NCI-H2029 treated with DMSO at 0.1 percent for 48 hours (cell line): ENCODE data around the gene CTSG.
A peak's percentile ranks its signal among the peaks of the same experiment; 100 is the strongest.
"Not testable (repeated sequence)": the region's sequence is repeated elsewhere in the genome, so short reads cannot be mapped to it uniquely, and the experiment has no call there.

Source experiments
- DNase-seq: peaks from one replicate; lab custom pipeline; 2025; lab: John Stamatoyannopoulos, UW

The CTSG gene, protein sequence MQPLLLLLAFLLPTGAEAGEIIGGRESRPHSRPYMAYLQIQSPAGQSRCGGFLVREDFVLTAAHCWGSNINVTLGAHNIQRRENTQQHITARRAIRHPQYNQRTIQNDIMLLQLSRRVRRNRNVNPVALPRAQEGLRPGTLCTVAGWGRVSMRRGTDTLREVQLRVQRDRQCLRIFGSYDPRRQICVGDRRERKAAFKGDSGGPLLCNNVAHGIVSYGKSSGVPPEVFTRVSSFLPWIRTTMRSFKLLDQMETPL

DNA sequence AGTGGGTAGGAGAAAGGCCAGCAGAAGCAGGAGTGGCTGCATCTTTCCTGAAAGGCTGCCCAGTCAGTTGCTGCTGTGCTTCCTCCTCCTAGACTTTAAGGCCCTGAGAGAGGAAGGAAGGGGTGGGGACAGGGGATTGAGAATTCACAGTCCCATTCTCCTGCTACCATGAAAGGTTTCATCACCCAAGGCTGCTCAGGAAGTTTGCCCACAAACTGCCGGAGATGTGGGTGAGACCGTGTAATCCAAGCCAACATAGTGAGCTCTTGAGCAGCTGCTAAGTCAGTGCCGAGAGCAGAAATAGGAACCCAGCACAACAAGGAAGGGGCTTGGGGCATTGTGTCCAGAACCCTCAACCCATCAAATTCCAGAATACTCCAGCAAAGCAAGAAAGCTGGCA, at the start of gene CTSG:
Gene CTSG (minus strand): TSS at position 69 of the 400 bp plus-strand sequence. CDS start 27 bp downstream, at position 42.
- DNase-seq: no peak

DNA sequence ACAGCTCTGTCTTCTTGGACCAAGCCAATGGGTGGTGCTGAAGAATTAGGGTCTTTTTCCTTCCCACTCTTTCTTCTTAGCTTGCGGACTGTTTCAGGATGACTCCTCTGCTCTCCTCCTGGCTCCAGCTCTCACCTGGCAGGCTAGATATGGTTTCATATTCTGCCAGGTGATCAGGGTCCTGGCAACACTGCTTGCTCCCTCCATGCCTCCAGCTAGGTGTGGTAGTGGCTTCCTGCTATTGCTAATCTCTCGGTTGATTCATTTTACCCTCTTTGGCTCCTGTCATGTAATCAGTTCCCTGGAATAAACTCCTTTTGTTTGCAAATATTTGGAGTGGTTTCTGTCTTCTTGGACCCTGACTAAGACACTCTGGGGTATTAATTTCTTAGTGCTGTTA, 37.7 kb upstream of the CTSG start:
- DNase-seq: no peak

DNA sequence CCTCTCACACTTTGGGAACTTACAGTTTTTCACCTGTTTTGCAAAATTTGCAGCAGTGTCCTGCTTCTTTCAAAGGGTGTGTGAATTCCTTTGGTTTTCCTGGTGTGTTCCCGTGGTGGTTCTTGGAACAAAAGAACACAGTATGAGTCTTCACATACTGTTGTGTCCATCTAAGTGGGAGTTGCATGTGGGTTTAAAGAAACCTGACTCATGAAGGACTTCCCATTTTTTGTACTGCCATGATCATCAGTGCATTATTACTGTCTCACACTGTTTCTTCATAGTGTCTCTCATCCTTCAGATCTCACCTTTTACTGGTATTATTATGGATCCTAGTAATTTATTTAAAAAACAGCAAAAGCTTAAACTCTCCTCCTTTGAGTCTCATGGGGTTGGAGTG, 37.2 kb upstream of the CTSG start:
- DNase-seq: peak; percentile 6

DNA sequence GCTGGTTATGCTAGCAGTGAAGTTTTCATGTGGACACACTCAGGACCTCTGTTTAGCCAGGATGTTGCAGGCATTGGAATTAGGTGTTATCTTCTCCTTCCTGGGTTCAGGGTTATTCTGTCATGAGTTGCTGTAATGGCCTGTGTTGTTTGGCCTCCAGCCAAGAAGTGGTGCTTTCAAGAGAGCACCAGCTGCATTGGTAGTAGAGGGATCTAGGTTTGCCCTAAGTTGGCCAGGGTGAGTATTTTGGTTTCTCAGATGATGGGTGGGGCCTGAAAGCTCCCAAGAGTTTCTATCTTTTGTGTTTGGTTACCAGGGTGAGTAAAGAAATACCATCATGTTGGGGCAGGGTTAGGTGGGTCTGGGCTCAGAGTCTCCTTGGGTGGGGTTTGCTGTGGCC, 36.1 kb upstream of the CTSG start:
- DNase-seq: peak; percentile 62

DNA sequence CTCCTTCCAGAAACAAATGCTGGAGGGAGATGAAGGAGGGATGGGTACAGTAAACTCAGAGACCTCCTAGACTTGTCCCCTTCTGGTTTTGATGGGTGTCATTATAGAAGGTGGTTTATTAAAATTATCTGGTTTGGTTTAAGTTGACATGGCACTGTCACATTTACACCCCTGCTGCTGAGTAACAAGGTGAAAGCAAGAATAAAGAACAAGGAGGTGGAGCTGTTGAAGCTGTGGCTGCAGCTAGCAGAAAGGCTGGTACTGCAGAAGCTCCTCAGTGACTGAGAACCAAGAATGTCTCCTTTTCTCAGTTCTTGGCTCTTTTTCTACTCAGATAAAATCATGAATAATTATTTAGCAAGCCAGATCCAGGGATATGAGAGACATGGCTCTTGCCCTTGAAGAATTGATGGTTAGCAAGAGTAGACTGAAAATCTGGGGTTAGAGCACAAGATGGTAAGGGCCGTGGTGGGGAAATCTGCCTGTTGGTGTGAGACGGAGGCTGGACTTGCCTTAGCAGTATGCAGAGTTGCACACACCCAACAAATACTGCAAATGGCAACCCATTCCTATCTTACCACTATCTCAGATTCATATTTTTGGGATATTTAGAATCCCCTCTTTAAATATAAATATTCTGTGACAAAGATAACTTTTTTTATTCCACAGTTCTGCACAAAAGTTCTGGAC, 33.8 kb upstream of the CTSG start, which contains the start of gene GZMH:
Gene GZMH (minus strand): TSS at position 31 of the 690 bp plus-strand sequence. CDS start 72 bp downstream, outside the sequence.
- DNase-seq: no peak

DNA sequence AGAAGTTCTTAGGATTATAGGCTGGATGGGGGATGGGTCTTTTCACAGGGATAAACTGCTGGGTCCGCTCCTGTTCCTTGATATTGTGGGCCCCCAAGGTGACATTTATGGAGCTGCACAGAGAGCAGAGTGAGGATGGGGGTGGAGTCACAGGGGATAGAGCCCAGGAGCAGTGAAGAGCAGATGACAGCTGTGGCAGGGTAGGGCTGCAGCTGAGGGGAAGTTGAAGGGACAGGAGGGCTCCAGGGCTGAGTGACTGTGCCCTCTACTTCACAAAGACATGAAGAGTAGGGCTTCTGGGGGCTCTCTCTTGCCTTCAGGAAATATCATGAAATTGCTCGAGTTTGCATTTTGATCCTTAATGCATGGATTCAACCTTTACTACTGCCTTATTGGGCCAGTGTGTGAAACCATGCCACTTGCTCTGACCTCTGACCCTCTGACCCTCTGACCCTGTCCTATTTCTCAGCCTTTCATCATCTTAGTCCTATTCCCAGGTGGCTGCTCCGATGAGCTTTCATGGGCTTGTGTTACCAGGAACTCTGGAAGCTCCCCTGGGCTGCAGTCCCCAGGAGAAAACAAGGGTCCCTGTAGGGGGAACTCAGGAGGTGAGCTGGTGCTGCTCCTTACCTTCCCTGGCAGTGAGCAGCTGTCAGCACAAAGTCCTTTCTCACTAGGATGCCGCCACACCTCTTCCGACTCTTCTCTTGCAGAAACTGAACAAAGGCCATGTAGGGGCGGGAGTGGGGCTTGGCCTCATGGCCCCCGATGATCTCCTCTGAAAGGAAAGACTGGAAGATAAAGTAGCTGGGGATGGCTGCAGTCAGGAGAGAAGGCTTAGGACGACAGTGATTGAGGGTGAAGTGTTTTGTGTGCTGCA, 31.8 kb upstream of the CTSG start:
- DNase-seq: no peak

DNA sequence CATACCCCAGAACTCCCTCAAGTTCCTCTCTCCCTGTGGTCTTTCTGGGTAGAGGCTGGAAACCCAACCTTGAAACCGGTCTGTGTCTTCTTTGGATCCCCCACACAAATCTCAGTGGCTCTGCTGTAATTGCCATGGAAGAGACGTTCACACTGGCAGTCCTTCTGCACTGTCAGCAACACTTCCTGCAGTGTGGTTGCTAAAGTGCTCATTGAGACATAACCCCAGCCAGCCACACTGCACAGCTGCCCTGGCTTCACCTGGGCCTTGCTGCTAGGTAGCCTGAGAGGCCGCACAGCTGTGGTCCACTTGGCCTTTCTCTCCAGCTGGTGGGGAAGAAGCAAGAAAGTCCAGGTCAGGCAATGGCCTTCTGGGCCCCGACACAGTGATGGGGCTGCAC, 31.0 kb upstream of the CTSG start:
- no peak for DNase-seq

DNA sequence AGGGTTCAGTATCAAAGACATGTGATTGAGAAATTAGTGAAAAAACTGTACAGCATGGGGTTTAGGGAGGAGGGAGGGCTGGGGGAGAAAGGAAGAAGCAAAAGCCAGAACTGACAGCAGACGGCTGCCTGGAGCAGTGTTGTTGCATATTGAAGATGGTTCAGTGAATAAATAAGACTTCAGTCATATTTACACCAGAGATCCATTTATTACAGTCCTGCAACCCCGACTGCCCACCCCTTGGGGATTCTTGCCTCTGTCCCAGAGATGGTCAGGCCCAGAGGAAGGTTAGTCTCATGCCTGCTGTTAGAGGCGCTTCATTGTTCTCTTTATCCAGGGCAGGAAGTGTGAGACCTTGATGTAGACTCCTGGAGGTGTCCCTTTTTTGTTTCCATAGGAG, 30.2 kb upstream of the CTSG start:
- no peak for DNase-seq

DNA sequence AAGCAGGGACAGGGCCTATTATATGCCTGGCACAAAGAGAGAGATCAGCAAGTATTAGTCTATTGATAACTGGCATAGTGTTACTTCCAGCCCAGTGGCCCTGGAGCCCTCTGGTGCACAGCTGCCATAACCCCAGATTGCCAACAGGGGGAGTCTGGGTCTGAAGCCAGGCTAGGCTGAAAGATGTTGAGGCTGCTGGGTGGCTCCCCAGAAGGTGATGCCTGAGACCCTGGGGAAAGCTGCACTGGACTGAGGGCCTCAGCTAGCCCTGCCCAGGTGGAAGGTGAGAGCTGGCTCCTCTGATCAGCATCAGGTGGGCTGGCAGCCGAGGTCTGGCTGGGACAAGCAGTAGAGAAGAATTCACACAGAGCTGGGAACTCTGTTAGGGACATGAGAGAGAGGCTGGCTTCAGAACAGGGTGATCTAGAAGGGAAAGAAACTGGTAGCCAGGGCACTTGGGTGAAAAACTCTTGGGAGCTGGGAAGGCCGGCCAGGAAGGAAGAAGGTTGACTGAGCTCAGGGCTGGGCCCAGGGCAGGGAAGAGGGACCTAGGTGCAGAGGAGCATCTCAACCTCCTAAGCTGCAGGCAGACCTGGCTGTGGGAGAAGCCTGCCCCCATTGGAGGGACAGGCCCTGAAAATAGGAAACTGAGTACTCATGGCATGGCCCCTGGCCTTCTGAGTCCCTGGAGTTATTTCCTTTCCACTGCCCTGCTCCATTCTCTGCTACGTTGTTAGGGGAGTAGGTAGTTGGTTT, 29.6 kb upstream of the CTSG start:
- peak; percentile 33 for DNase-seq

DNA sequence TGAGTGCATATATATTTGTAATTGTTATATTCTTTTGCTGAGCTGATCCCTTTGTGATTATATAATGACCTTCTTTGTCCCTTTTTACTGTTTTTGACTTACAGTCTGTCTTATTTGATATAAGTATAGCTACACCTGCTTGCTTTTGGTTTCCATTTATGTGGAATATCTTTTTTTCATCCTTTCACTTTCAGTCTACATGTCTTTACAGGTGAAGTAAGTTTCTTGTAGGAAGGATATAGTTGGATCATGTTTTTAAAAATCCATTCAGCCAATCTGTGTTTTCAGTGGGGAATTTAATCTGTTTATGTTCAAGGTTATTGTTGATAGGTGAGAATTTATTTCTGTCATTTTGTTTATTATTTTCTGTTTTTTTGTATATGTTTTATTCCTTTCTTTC, 21.4 kb upstream of the CTSG start:
- DNase-seq: no peak

DNA sequence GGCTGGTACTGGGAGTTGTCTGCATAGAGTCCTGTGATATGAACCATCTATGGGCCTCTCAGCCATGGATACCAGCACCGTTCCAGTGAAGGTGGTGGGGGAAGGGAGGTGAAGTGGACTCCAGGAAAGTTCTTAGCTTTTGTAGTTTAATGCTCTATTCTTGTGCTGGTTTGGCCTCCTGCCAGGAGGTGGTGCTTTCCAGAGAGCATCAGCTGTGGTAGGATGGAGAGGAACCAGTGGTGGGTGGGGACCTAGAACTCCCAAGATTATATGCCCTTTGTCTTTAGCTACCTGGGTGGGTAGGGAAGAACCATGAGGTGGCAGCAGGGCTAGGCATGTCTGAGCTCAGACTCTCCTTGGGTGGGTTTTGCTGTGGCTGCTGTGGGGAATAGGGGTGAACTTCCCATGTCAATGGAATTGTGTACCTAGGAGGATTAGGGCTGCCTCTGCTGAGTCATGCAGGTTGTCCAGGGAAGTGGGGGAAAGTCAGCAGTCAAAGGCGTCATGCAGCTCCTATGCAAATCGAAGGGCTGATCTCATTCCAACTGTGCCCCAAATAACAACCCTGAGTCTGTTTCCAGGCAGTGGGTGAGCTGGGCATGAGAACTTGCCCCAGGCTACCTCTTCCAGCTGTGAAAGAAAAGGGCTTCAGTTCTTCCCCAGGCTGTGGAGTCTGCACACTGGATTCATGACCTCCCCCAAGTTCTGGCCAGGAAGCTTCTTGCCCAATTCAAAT, 19.2 kb upstream of the CTSG start:
- DNase-seq: no peak

DNA sequence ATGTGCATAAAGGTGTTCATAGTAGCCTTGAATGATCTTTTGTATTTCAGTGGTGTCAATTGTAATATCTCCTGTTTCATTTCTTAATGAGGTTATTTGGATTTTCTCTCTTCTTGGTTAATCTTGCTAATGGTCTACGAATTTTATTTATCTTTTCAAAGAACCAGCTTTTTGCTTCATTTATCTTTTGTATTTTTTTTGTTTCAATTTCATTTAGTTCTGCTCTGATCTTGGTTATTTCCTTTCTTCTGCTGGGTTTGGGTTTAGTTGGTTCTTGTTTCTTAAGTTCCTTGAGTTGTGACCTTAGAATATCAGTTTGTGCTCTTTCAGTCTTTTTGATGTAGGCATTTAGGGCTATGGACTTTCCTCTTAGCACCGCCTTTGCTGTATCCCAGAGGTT, 15.0 kb upstream of the CTSG start:
- DNase-seq: not testable (repeated sequence)

DNA sequence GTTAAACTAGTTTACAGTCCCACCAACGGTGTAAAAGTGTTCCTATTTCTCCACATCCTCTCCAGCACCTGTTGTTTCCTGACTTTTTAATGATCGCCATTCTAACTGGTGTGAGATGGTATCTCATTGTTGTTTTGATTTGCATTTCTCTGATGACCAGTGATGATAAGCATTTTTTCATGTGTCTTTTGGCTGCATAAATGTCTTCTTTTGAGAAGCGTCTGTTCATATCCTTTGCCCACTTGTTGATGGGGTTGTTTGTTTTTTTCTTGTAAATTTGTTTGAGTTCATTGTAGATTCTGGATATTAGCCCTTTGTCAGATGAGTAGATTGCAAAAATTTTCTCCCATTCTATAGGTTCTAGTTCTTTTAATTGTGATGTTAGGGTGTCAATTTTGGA, 8.4 kb upstream of the CTSG start:
- DNase-seq: not testable (repeated sequence)

DNA sequence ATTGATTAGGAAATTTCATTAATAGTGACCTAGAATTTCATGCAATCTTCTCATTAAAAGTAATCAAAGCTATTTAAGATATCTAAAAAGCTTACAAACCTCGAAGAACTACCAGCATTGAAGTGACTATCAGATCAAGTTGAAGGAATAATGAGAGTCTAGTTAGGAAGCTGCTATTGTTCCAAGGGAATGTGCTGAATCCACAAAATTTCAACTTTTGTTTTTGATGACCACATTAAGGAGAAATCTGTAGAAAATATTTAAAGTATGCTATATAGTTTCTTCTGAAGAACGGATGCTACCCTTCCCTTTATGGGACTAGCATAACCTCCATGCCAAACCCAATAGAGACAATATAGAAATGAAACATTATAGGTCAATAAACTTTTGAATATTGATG, 2.5 kb upstream of the CTSG start:
- no peak for DNase-seq

DNA sequence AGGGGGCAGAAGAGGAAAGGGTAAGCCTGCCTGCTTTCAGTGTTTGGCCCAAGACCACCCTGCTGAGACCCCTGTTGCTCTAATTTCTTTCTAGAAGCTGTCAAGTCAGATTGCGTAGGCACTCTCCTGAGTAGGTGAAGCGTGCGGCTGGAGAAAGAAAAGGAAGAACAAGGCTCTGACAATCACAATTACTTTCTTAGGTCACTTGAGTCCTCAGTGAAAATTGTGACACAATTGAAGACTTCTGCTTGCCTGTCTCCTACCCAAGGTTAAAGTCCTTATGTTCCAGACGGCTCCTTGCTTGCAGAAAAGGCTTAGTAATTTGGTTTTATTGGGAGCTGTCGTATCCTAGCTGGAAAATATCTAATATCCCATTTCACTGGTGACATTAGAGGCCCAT, 721 bp upstream of the CTSG start:
- no peak for DNase-seq

DNA sequence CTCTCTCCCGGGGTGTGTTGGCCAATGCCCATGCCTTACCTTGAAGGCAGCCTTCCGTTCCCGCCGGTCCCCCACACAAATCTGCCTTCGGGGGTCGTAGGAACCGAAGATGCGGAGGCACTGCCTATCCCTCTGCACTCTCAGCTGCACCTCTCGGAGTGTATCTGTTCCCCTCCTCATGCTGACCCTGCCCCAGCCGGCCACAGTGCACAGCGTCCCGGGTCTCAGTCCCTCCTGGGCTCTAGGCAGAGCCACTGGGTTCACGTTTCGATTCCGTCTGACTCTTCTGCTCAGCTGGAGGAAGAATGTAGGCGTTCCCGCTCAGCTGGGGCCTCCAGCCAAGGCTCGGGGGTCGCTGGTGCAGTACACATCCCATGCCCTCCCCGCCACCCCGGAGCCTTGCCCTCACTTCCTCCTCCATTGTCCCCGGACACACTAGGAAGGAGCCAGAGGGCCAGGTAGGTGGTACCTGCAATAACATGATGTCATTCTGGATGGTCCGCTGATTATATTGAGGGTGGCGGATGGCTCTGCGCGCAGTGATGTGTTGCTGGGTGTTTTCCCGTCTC, 1.8 kb downstream of the CTSG start:
- no peak for DNase-seq

DNA sequence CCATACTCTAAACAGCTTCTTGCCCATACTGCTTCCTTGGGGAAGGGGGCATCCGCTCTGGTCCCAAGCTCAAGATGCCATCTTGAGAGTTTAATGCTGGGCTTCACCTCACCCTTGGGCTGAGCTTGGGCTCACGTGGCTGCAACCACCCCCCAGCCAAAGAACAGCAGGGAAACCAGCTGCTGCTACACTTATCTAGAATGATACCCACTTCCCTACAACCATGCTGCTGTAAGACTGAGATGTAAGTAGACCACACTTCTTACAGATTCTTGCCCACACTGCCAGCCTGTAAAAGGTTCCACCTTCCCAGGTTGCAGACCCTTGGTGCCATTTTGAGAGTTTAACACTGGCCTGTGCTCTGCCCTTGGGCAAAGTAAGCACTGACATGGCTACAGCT, 9.7 kb downstream of the CTSG start:
- DNase-seq: no peak

DNA sequence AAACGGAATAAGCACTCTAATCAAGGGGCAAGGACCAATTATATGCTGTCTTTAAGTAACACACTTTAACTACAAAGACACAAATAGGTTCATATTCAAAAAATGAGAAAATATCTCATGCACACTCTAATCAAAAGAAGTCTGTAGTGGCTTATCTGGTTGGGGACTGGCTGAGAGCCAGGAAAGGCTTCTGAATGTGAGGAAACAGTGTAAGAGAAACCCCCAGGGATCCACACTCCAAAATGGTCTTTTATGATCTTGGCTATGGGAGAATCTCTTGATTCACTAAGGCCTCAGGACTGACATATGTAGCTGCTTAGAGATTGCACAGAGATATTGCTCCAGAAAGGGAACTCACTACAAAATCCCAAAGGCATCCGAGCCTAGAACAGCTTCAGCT, 10.3 kb downstream of the CTSG start:
- no peak for DNase-seq

DNA sequence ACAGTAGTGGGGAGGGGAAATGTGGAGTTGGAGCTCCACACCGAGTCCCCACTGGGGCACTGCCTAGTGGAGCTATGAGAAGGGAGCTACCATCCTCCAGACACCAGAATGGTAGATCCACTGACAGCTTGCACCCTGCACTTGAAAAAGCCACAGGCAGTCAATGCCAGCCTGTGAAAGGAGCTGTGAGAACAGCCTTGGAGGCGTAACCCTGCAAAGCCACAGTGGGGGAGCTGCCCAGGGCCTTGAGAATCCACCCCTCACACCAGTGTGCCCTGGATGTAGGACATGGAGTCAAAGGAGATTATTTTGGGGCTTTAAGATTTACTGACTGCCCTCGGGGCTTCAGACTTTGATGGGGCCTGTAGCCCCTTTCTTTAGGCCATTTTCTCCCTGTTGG, 12.5 kb downstream of the CTSG start:
- no peak for DNase-seq

DNA sequence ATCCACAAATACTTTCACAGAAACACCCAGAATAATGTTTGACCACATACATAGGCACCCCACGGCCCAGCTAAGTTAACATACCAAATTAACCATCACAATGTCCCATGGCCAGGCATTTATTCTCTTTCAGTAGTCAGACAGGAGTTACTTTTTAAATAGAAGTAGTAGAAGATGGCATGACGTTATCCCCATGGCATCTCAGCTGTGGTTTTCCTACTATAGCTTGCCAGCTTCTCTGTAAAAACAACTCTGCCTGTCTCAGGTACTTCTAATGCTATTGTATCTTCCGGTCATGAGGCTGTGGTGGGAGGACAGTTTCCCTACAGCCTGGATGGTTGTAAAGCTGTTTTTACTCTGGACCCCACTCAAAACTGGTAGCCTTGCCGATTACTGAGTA, 19.3 kb downstream of the CTSG start:
- DNase-seq: no peak

DNA sequence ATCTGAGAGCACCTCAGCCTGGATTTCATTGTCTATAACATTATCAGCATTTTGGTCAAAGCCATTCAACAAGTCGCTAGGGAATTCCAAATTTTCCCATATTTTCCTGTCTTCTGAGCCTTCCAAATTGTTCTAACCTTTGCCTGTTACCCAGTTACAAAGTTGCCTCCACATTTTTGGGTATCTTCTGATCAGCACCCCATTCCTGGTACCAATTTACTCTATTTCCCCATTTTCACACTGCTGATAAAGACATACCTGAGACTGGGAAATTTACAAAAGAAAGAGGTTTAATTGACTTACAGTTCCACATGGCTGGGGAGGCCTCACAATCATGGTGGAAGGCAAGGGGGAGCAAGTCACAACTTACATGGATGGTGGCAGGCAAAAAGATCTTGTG, 27.0 kb downstream of the CTSG start:
- DNase-seq: not testable (repeated sequence)
